Esophagus squamous epithelium (tissue), 4 donors: ENCODE data around the gene PNPLA2.

Experiments used
- CTCF ChIP-seq, 6 experiments: fragments of 450-650 bp in 4 of 6; fragments of 200-600 bp in 2 of 6; sonication (generic) in 2 of 6; IDR thresholded peaks; one replicate each; pipeline ENCODE4 v1.5.1; 2016 to 2019; ENCODE audit warnings: antibody characterized with exemption in 6 of 6, mild to moderate bottlenecking in 4 of 6, moderate library complexity in 4 of 6
- POLR2A ChIP-seq, 4 donors: fragments of 450-650 bp; IDR thresholded peaks; one replicate each; pipeline ENCODE4 v1.6.1; 2017; ENCODE audit warnings: antibody characterized with exemption in 4 of 4, mild to moderate bottlenecking in 4 of 4, moderate library complexity in 3 of 4

GRCh38 chr11:800473-800872 lies 18.2 kb upstream of the PNPLA2 start:
- TF ChIP-seq CTCF (IDR thresholded peaks at IDR 0.05) (no peak), POLR2A (IDR thresholded peaks at IDR 0.05) (no peak)
